Lung (tissue), 12 donors: ENCODE measurements around the gene PHF21A. TPM values are rescaled to one million over a fixed set of nuclear protein-coding genes. Genes with fewer than 3 reads are reported as not detected.

Experiments
- ATAC-seq: fragments of 200-7000 bp; cut with Tn5 transposase; one replicate; pipeline ENCODE4 v1.9.1; 2020; ENCODE audit warnings: moderate number of reproducible peaks; ENCODE audit not compliant: insufficient read depth, low FRiP score
- DNase-seq, 3 donors: peaks; one replicate each; pipeline ENCODE4 v3.0.0-alpha.2; 2013 to 2017
- H3K27ac ChIP-seq, 2 donors: one replicate each; pipeline ENCODE4 v1.5.1; 2013; ENCODE audit warnings: mild to moderate bottlenecking in 2 of 2, moderate library complexity in 2 of 2, control low read depth in 1 of 2, inconsistent platforms in 1 of 2, low read depth in 1 of 2, low read length in 1 of 2
- H3K27me3 ChIP-seq, 3 donors: one replicate each; pipeline ENCODE4 v1.5.1; 2013; ENCODE audit warnings: low read length in 2 of 3; ENCODE audit not compliant: control insufficient read depth in 3 of 3, insufficient read depth in 3 of 3
- H3K36me3 ChIP-seq, 4 donors: one replicate each; pipeline ENCODE4 v1.5.1; 2013; ENCODE audit warnings: low read length in 4 of 4, mild to moderate bottlenecking in 1 of 4, moderate library complexity in 1 of 4; ENCODE audit not compliant: control insufficient read depth in 4 of 4, insufficient read depth in 4 of 4
- H3K4me1 ChIP-seq, 5 donors: one replicate each; pipeline ENCODE4 v1.5.1; 2013; ENCODE audit warnings: low read length in 5 of 5, mild to moderate bottlenecking in 2 of 5, moderate library complexity in 1 of 5; ENCODE audit not compliant: control insufficient read depth in 5 of 5, insufficient read depth in 5 of 5
- H3K4me3 ChIP-seq: one replicate; pipeline ENCODE4 v1.5.1; 2013; ENCODE audit warnings: mild to moderate bottlenecking, control low read depth, moderate library complexity
- H3K9ac ChIP-seq, 2 donors: one replicate each; pipeline ENCODE4 v1.5.1; 2013; ENCODE audit warnings: low read length in 2 of 2, control low read depth in 1 of 2; ENCODE audit not compliant: insufficient read depth in 1 of 2
- H3K9me3 ChIP-seq, 4 donors: one replicate each; pipeline ENCODE4 v1.5.1; 2013; ENCODE audit warnings: low read length in 3 of 4, mild to moderate bottlenecking in 1 of 4, moderate library complexity in 1 of 4; ENCODE audit not compliant: control insufficient read depth in 4 of 4, insufficient read depth in 3 of 4
- WGBS, 2 donors: extraction: QIAGEN DNeasy Blood & Tissue Kit; methylation state at CpG; one replicate each; pipeline ENCODE4 v1.1.7; 2013; 5-methylcytosine and 5-hydroxymethylcytosine counted together
- polyA plus RNA-seq, 2 donors: library from polyadenylated mRNA; stranded (reverse); fragments of 200-250 nt; gene quantifications; one replicate each; pipeline ENCODE4 v1.2.1, GENCODE V29; 2013
- total RNA-seq, 2 donors: library from RNA; depleted of rRNA in 1 of 2; stranded (reverse); fragments of >200 nt in 1 of 2; gene quantifications; one replicate each; pipeline ENCODE4 v1.2.1, GENCODE V29; 2014 to 2021
- TF ChIP-seq, protein P1 (sequence below): IDR thresholded peaks from 2 replicates; pipeline ENCODE4 v1.5.1; 2012; ENCODE audit warnings: mild to moderate bottlenecking; ENCODE audit errors: control extremely low read depth, extremely low read depth
- donor health status: control.
- donor health status: control.
- donor health status: Bipolar disorder and iron deficiency.
- donor health status: healthy.
- donor health status: DM: yes; HTN: yes; CAD: no.

The PHF21A gene
- total and polyA plus RNA-seq, 4 donors, result 16.2 to 57.0 (median 29.9) TPM

DNA sequence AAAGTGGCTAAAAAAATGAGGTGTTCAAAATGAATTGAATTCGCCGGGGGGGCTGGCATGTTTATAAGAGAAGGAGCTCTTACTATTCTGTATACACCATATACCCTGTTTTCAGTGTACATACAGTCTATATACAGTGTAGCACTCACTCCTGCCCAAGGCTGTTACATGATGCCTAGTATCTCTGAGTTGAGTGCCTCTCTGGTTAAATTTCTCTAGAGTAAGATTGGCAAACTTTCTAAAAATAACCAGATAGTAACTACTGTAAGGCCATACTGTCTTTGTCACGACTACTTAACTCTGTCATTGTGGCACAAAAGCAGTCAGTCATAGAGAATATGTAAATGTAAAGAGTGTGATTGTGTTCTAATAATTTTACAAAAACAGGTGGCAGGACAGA, 58.1 kb downstream of the PHF21A start:
- TF ChIP-seq, protein P1, sequence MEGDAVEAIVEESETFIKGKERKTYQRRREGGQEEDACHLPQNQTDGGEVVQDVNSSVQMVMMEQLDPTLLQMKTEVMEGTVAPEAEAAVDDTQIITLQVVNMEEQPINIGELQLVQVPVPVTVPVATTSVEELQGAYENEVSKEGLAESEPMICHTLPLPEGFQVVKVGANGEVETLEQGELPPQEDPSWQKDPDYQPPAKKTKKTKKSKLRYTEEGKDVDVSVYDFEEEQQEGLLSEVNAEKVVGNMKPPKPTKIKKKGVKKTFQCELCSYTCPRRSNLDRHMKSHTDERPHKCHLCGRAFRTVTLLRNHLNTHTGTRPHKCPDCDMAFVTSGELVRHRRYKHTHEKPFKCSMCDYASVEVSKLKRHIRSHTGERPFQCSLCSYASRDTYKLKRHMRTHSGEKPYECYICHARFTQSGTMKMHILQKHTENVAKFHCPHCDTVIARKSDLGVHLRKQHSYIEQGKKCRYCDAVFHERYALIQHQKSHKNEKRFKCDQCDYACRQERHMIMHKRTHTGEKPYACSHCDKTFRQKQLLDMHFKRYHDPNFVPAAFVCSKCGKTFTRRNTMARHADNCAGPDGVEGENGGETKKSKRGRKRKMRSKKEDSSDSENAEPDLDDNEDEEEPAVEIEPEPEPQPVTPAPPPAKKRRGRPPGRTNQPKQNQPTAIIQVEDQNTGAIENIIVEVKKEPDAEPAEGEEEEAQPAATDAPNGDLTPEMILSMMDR, result no peak
- no peak overlapping the region for H3K9ac ChIP-seq
- no peak overlapping the region for H3K27ac ChIP-seq
- DNase-seq (no peak), ATAC-seq (no peak)
- H3K36me3 ChIP-seq, result peaks cover 0 to 10% (median 4%) of the 10 kb centered on the region in 4 donors
- H3K4me1 ChIP-seq, result peaks cover 0 to 7% (median 0%) of the 10 kb centered on the region in 5 donors
- H3K4me3 ChIP-seq, result no peak overlapping the region
- no peaks in the 10 kb centered on the region for H3K27me3 ChIP-seq
- H3K9me3 ChIP-seq, result no peaks in the 10 kb centered on the region
- 94 to 95% methylated on average over 3 of the region's 3 CpGs for WGBS, 2 donors

DNA sequence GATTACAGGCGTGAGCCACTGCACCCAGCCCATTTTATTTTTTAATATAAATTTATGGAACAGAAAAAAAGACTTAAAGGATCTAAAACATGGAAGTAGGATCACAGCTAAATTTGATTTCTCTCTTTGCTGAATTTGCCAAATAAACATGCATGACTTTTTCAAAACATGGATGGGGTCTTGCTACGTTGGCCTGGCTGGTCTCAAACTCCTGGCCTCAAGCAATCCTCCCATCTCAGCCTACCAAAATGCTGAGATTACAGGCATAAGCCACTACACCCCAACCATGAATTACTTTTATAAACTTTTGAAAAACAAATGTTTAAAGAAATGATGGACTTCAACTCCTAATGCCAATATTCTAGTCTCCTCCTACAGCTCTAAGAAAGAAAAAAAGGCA, 61.2 kb downstream of the PHF21A start:
- ATAC-seq, result no peak
- WGBS, 2 donors, result 98 to 100% methylated on average over 2 of the region's 2 CpGs
- no peak overlapping the region for H3K4me3 ChIP-seq
- TF ChIP-seq, protein P1, result no peak
- H3K27me3 ChIP-seq, result no peaks in the 10 kb centered on the region
- H3K4me1 ChIP-seq, result peaks cover 0 to 2% (median 0%) of the 10 kb centered on the region in 5 donors
- no peak for DNase-seq
- H3K27ac ChIP-seq, result no peak overlapping the region
- no peaks in the 10 kb centered on the region for H3K9me3 ChIP-seq
- peaks cover 0 to 2% (median 0%) of the 10 kb centered on the region in 4 donors for H3K36me3 ChIP-seq
- H3K9ac ChIP-seq, result no peak overlapping the region

DNA sequence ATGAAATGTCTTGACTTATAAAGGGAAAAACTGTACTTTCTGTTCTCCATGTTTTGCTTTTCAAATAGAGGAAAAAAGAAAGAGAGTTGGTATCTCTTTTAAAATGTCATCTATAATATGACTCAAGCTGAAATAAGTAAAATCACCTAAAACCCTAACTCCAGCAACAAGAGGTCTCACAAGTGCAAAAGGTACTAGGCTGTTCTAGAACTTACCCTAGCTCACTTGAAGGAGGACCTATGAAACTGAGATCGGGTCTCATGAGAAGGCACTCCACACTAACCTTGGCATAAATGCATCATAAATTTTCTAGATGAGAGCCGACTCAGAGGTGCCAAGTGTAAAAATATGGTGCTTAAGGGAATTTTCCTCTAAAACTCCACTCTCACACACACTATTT, 63.8 kb downstream of the PHF21A start:
- no peak overlapping the region for H3K27ac ChIP-seq
- ATAC-seq (no peak), DNase-seq (no peak)
- peaks cover 0 to 2% (median 0%) of the 10 kb centered on the region in 4 donors for H3K36me3 ChIP-seq
- H3K4me1 ChIP-seq, result peaks cover 0 to 2% (median 0%) of the 10 kb centered on the region in 5 donors
- H3K9ac ChIP-seq, result no peak overlapping the region
- H3K27me3 ChIP-seq, result no peaks in the 10 kb centered on the region
- H3K4me3 ChIP-seq, result no peak overlapping the region
- 78 to 81% methylated on average over 2 of the region's 2 CpGs for WGBS, 2 donors
- H3K9me3 ChIP-seq, result no peaks in the 10 kb centered on the region
- TF ChIP-seq, protein P1, result no peak

DNA sequence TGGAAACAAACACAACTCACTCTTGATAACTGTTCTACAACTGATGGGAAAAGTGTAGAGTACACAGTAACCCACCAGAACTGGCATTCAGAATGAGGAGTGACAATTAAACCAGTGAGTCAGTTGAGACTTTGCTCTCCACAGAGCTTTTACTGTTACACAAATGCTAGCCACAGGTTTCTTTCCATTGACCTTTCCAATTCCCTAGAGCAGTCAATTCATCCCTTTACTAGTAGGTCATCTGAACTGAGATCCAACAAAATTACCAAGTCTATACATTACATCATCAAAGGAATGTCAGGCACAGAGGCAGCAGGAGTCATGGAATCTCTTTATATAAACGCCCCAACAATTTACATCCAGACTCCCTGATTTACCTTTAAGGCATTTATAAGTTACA, 65.9 kb downstream of the PHF21A start:
- H3K4me3 ChIP-seq, result no peak overlapping the region
- H3K9ac ChIP-seq, result no peak overlapping the region
- no peaks in the 10 kb centered on the region for H3K27me3 ChIP-seq
- peaks cover 0 to 17% (median 7%) of the 10 kb centered on the region in 5 donors for H3K4me1 ChIP-seq
- DNase-seq (no peak), ATAC-seq (no peak)
- TF ChIP-seq, protein P1, result no peak
- H3K9me3 ChIP-seq, result no peaks in the 10 kb centered on the region
- no peak overlapping the region for H3K27ac ChIP-seq
- no peaks in the 10 kb centered on the region for H3K36me3 ChIP-seq
- WGBS, 2 donors, result 89 to 90% methylated on average over 1 of the region's 1 CpG
